ENCODE measurements around the gene VWA2. TPM values are rescaled to one million over a fixed set of nuclear protein-coding genes. Genes with fewer than 3 reads are reported as not detected.

The VWA2 gene
- polyA plus RNA-seq, 2 of the 4 experiments (the other 2 are of a cell fraction): not detected

GRCh38 chr10:114234132-114234531, 4.9 kb upstream of the VWA2 start:
- no peak for ATAC-seq
- no peak overlapping the region for H3K4me3 ChIP-seq
- 0 out of 3 replicates have a peak, but pooled peaks cover 4% of the 10 kb centered on the region for H3K4me1 ChIP-seq
- ChIA-PET CTCF (no interaction called here), POLR2A (no interaction called here)
- no peak for TF ChIP-seq RAD21 (conservative IDR thresholded peaks at IDR 0.05 in 1 of 2, IDR thresholded peaks at IDR 0.05 in 1 of 2)
- TF ChIP-seq RCOR1 (IDR thresholded peaks at IDR 0.05; ENCODE audit: low read depth, low read length): no peak
- TF ChIP-seq HOXA7 (CRISPR knock-in tag; IDR thresholded peaks at IDR 0.05): no peak
- TF ChIP-seq, protein P1, sequence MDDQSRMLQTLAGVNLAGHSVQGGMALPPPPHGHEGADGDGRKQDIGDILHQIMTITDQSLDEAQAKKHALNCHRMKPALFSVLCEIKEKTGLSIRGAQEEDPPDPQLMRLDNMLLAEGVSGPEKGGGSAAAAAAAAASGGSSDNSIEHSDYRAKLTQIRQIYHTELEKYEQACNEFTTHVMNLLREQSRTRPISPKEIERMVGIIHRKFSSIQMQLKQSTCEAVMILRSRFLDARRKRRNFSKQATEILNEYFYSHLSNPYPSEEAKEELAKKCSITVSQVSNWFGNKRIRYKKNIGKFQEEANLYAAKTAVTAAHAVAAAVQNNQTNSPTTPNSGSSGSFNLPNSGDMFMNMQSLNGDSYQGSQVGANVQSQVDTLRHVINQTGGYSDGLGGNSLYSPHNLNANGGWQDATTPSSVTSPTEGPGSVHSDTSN (IDR thresholded peaks at IDR 0.05): no peak
- TF ChIP-seq CBX8 (IDR thresholded peaks at IDR 0.05): no peak
- no peak for TF ChIP-seq ZSCAN20 (CRISPR knock-in tag; IDR thresholded peaks at IDR 0.05)
- no peak for TF ChIP-seq RFX5 (IDR thresholded peaks at IDR 0.05)
- no peak for TF ChIP-seq HOXB5 (CRISPR knock-in tag; IDR thresholded peaks at IDR 0.05)
- TF ChIP-seq SREBF2 (IDR thresholded peaks at IDR 0.05): no peak
- TF ChIP-seq NR3C1 (IDR thresholded peaks at IDR 0.05): no peak
- TF ChIP-seq RARB (CRISPR knock-in tag; IDR thresholded peaks at IDR 0.05): no peak
- TF ChIP-seq FOXS1 (CRISPR knock-in tag; IDR thresholded peaks at IDR 0.05): no peak
- no peak for TF ChIP-seq JUNB (IDR thresholded peaks at IDR 0.05)
- no peak for TF ChIP-seq ZC3H11A (IDR thresholded peaks at IDR 0.05)
- no peak for TF ChIP-seq FOSB (CRISPR knock-in tag; IDR thresholded peaks at IDR 0.05)
- no peak for TF ChIP-seq SMC3 (IDR thresholded peaks at IDR 0.05)
- TF ChIP-seq TP53 (CRISPR knock-in tag; IDR thresholded peaks at IDR 0.05): no peak
- no peak for TF ChIP-seq MAFK (IDR thresholded peaks at IDR 0.05; ENCODE audit: partially characterized antibody)
- DNase-seq (ENCODE audit: low read depth in 1 of 2, low spot score in 1 of 2): no peak
- H3K4me2 ChIP-seq: no peak overlapping the region
- no peaks in the 10 kb centered on the region for H3K9me3 ChIP-seq
- no peak overlapping the region for H3K27ac ChIP-seq
- FAIRE-seq: no peak

DNA sequence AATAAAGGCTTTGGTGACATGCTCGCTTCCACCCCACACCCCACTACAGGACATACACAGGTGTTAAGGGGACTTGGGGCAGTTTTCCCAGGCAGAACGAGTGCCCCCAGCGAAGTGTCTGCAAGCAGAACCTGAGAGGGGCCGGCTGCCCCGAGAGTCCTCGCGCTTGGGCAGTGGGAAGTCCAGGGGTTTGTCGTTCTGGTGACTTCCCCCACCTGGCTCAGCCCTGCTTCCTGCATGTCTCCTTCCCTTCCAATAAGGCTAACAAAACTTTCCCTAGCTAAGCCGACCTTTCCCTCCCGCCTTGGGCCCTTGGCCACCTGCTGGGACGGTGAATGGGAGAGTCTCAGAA, 916 bp downstream of the VWA2 start:
- DNase-seq (ENCODE audit: low read depth in 1 of 2, low spot score in 1 of 2) (no peak), ATAC-seq (no peak; a peak in 1 of 6 replicates), FAIRE-seq (no peak)
- TF ChIP-seq HOXB13 (CRISPR knock-in tag; IDR thresholded peaks at IDR 0.05; ENCODE audit: low read depth): no peak
- Histone ChIP-seq H3K4me1 (peaks cover 5% of the 10 kb centered on the region; the same call in 1 of the 3 replicates), H3K9me3 (no peaks in the 10 kb centered on the region), H3K4me2 (peak overlapping the region; percentile 92), H3K4me3 (peak overlapping the region; percentile 48; the same call in 2 of the 3 replicates), H3K27ac (no peak overlapping the region)
- ChIA-PET CTCF (interaction anchor here (0.7 to 0.9 kb wide), 2 partner anchors 12 to 440 kb away, joined by 3 to 4 read pairs; no protein-coding TSS in a partner anchor), POLR2A (no interaction called here)
- WGBS (ENCODE audit: missing lambda C conversion rate): 78% methylated on average over 11 of the region's 11 CpGs

GRCh38 chr10:114242235-114242634, 3.2 kb downstream of the VWA2 start:
- WGBS (ENCODE audit: missing lambda C conversion rate): 58% methylated on average over 9 of the region's 9 CpGs
- no peak overlapping the region for H3K4me3 ChIP-seq
- peaks cover 11% of the 10 kb centered on the region; the same call in 2 of the 3 replicates for H3K4me1 ChIP-seq
- ChIA-PET CTCF (interaction anchor here (0.8 kb wide), 1 partner anchor 12 kb away, joined by 3 read pairs; no protein-coding TSS in a partner anchor), POLR2A (no interaction called here)
- 0 out of 6 replicates have a peak, but pooled peaks of 1 of the 2 experiments have one; percentile 4 for ATAC-seq
- no peak for FAIRE-seq
- no peak for DNase-seq (ENCODE audit: low read depth in 1 of 2, low spot score in 1 of 2)
- no peak overlapping the region for H3K27ac ChIP-seq
- no peaks in the 10 kb centered on the region for H3K9me3 ChIP-seq
- no peak overlapping the region for H3K4me2 ChIP-seq
- TF ChIP-seq CTCF (IDR thresholded peaks at IDR 0.05): no peak
- TF ChIP-seq FOSB (CRISPR knock-in tag; IDR thresholded peaks at IDR 0.05): no peak
- TF ChIP-seq TFCP2L1 (CRISPR knock-in tag; IDR thresholded peaks at IDR 0.05): no peak
- no peak for TF ChIP-seq HDAC2 (IDR thresholded peaks at IDR 0.05)
- TF ChIP-seq RCOR1 (IDR thresholded peaks at IDR 0.05; ENCODE audit: low read depth, low read length): no peak
- TF ChIP-seq CHD2 (IDR thresholded peaks at IDR 0.05; ENCODE audit: low read length, partially characterized antibody): no peak
- TF ChIP-seq RARB (CRISPR knock-in tag; IDR thresholded peaks at IDR 0.05): no peak
- TF ChIP-seq HOXA7 (CRISPR knock-in tag; IDR thresholded peaks at IDR 0.05): no peak
- no peak for TF ChIP-seq HOXB5 (CRISPR knock-in tag; IDR thresholded peaks at IDR 0.05)
- TF ChIP-seq, protein P2, sequence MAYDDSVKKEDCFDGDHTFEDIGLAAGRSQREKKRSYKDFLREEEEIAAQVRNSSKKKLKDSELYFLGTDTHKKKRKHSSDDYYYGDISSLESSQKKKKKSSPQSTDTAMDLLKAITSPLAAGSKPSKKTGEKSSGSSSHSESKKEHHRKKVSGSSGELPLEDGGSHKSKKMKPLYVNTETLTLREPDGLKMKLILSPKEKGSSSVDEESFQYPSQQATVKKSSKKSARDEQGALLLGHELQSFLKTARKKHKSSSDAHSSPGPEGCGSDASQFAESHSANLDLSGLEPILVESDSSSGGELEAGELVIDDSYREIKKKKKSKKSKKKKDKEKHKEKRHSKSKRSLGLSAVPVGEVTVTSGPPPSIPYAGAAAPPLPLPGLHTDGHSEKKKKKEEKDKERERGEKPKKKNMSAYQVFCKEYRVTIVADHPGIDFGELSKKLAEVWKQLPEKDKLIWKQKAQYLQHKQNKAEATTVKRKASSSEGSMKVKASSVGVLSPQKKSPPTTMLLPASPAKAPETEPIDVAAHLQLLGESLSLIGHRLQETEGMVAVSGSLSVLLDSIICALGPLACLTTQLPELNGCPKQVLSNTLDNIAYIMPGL (CRISPR knock-in tag; IDR thresholded peaks at IDR 0.05; ENCODE audit: borderline replicate concordance): no peak
- TF ChIP-seq RNF2 (IDR thresholded peaks at IDR 0.05; ENCODE audit: borderline replicate concordance, low read depth): no peak
- no peak for TF ChIP-seq HOXB13 (CRISPR knock-in tag; IDR thresholded peaks at IDR 0.05; ENCODE audit: low read depth)
- TF ChIP-seq ELK1 (IDR thresholded peaks at IDR 0.05; ENCODE audit: low read depth, low read length): no peak
- no peak for TF ChIP-seq ZSCAN20 (CRISPR knock-in tag; IDR thresholded peaks at IDR 0.05)
- no peak for TF ChIP-seq MAX (IDR thresholded peaks at IDR 0.05)

All from A549 (cell line).